HepG2 (cell line): Measurements from ENCODE around the gene GLT1D1. TPM values are rescaled to one million over a fixed set of nuclear protein-coding genes. Genes with fewer than 3 reads are reported as not detected.

Experiments used
- ARNTL ChIP-seq: sonication (generic); formaldehyde crosslinking; IDR thresholded peaks from 2 replicates; pipeline ENCODE4 v1.4.0; 2020; ENCODE audit warnings: mild to moderate bottlenecking, missing genetic modification reagents
- ASH2L ChIP-seq: fragments of 300-600, 200-600 bp; sonication (generic); IDR thresholded peaks from 2 replicates; pipeline ENCODE4 v1.7.0; 2017; ENCODE audit warnings: low read depth, mild to moderate bottlenecking, moderate library complexity, mixed read lengths, low read length; ENCODE audit not compliant: insufficient read length
- DPF2 ChIP-seq: sonication (generic); formaldehyde crosslinking; IDR thresholded peaks from 2 replicates; pipeline ENCODE4 v1.4.0; 2020; ENCODE audit warnings: mild to moderate bottlenecking, low read depth, missing genetic modification reagents, borderline replicate concordance
- FOXM1 ChIP-seq: sonication (generic); formaldehyde crosslinking; IDR thresholded peaks from 2 replicates; pipeline ENCODE4 v1.5.0; 2020; ENCODE audit warnings: missing genetic modification reagents
- HDAC1 ChIP-seq: sonication (generic); formaldehyde crosslinking; IDR thresholded peaks from 2 replicates; pipeline ENCODE4 v1.5.1; 2020; ENCODE audit warnings: mild to moderate bottlenecking, missing genetic modification reagents
- HOXA7 ChIP-seq: sonication (generic); formaldehyde crosslinking; IDR thresholded peaks from 2 replicates; pipeline ENCODE4 v1.8.1; 2022; ENCODE audit warnings: mild to moderate bottlenecking, missing genetic modification reagents, moderate library complexity
- KAT7 ChIP-seq: IDR thresholded peaks from 2 replicates; pipeline ENCODE4 v1.6.1; 2018; ENCODE audit warnings: borderline replicate concordance, missing compliant biosample characterization
- KLF15 ChIP-seq: sonication (generic); formaldehyde crosslinking; IDR thresholded peaks from 2 replicates; pipeline ENCODE4 v1.8.1; 2023; ENCODE audit warnings: borderline replicate concordance, mild to moderate bottlenecking, inconsistent platforms, missing genetic modification reagents, mixed read lengths
- KMT2A ChIP-seq: sonication (generic); formaldehyde crosslinking; IDR thresholded peaks from 2 replicates; pipeline ENCODE4 v1.4.0; 2020; ENCODE audit warnings: missing genetic modification reagents
- NFE2L2 ChIP-seq: fragments of 150-350 bp; IDR thresholded peaks from 2 replicates; pipeline ENCODE4 v1.6.1; 2014; ENCODE audit warnings: low read length
- NFIC ChIP-seq: IDR thresholded peaks from 2 replicates; pipeline ENCODE4 v1.6.1; 2012; ENCODE audit warnings: mild to moderate bottlenecking, low read length, inconsistent platforms
- PCBP1 ChIP-seq: fragments of 200-400 bp; formaldehyde crosslinking; IDR thresholded peaks from 2 replicates; pipeline ENCODE4 v1.6.1; 2017; ENCODE audit warnings: mild to moderate bottlenecking, low read depth, low read length, borderline replicate concordance
- SETDB1 ChIP-seq: sonication (generic); formaldehyde crosslinking; IDR thresholded peaks from 2 replicates; pipeline ENCODE4 v1.5.1; 2020; ENCODE audit warnings: missing genetic modification reagents, mild to moderate bottlenecking, borderline replicate concordance
- SIX1 ChIP-seq: sonication (generic); formaldehyde crosslinking; IDR thresholded peaks from 2 replicates; pipeline ENCODE4 v1.4.0; 2020; ENCODE audit warnings: missing genetic modification reagents, borderline replicate concordance
- SNAPC2 ChIP-seq: sonication (generic); formaldehyde crosslinking; IDR thresholded peaks from 2 replicates; pipeline ENCODE4 v1.8.1; 2022; ENCODE audit warnings: mild to moderate bottlenecking, missing genetic modification reagents
- THAP11 ChIP-seq: IDR thresholded peaks from 2 replicates; pipeline ENCODE4 v1.6.1; 2016; ENCODE audit warnings: missing biosample characterization, missing genetic modification reagents
- TMF1 ChIP-seq: sonication (generic); formaldehyde crosslinking; IDR thresholded peaks from 2 replicates; pipeline ENCODE4 v1.8.1; 2022; ENCODE audit warnings: low read depth, missing genetic modification reagents
- ZFP37 ChIP-seq: sonication (generic); formaldehyde crosslinking; IDR thresholded peaks from 2 replicates; pipeline ENCODE4 v1.4.0; 2020; ENCODE audit warnings: missing genetic modification reagents, borderline replicate concordance
- ZNF282 ChIP-seq: fragments of 450-650 bp; IDR thresholded peaks from 2 replicates; pipeline ENCODE4 v1.6.1; 2018; ENCODE audit not compliant: partially characterized antibody
- ZNF382 ChIP-seq: sonication (generic); formaldehyde crosslinking; IDR thresholded peaks from 2 replicates; pipeline ENCODE4 v1.5.0; 2020; ENCODE audit warnings: missing genetic modification reagents, mild to moderate bottlenecking, borderline replicate concordance
- ZNF501 ChIP-seq: sonication (generic); formaldehyde crosslinking; IDR thresholded peaks from 2 replicates; pipeline ENCODE4 v1.5.1; 2020; ENCODE audit warnings: mild to moderate bottlenecking, moderate library complexity, missing genetic modification reagents
- ZNF510 ChIP-seq: sonication (generic); formaldehyde crosslinking; IDR thresholded peaks from 2 replicates; pipeline ENCODE4 v1.4.0; 2020; ENCODE audit warnings: low read depth, mild to moderate bottlenecking, missing genetic modification reagents
- ZNF564 ChIP-seq: sonication (generic); formaldehyde crosslinking; IDR thresholded peaks from 2 replicates; pipeline ENCODE4 v1.8.1; 2023; ENCODE audit warnings: mild to moderate bottlenecking, missing genetic modification reagents
- ZNF580 ChIP-seq: IDR thresholded peaks from 2 replicates; pipeline ENCODE4 v1.6.1; 2016; ENCODE audit warnings: low read depth, borderline replicate concordance
- ZNF83 ChIP-seq: sonication (generic); formaldehyde crosslinking; IDR thresholded peaks from 2 replicates; pipeline ENCODE4 v1.4.0; 2020; ENCODE audit warnings: missing genetic modification reagents, mild to moderate bottlenecking, borderline replicate concordance
- polyA plus RNA-seq, 8 experiments: library from polyadenylated mRNA; depleted of rRNA in 3 of 8; stranded (reverse) in 7 of 8; unstranded in 1 of 8; fragments of >200 nt; fragmentation: Illumina TruSeq in 4 of 8; extraction: Trizol in 4 of 8; gene quantifications; 2 replicates each; pipeline versions ENCODE4 v1.2.1 to v1.2.3, GENCODE V29; 2011 to 2016; ENCODE audit warnings: low read depth in 4 of 8, missing spikeins in 1 of 8, mixed read lengths in 1 of 8; ENCODE audit not compliant: insufficient read depth in 1 of 8
- total RNA-seq, 5 experiments: library from RNA; depleted of rRNA; stranded (reverse); fragments of >200 nt; fragmentation: Illumina TruSeq; extraction: Trizol; gene quantifications; 2 replicates each; pipeline ENCODE4 v1.2.3, GENCODE V29; 2016; ENCODE audit warnings: low read depth in 1 of 5
- TF ChIP-seq, protein P1 (sequence below): sonication (generic); formaldehyde crosslinking; conservative IDR thresholded peaks from 2 replicates; pipeline ENCODE4 v1.4.0; 2020; ENCODE audit warnings: mild to moderate bottlenecking, missing genetic modification reagents, moderate library complexity
- TF ChIP-seq, protein P2 (sequence below): IDR thresholded peaks from 2 replicates; pipeline ENCODE4 v1.6.1; 2016; ENCODE audit warnings: missing biosample characterization, missing genetic modification reagents, low read depth

GLT1D1 gene
- total and polyA plus RNA-seq, 2 of the 13 experiments (the other 11 are each of a cell fraction or from before 2014, with no cell fraction given), result 0.09 to 0.17 TPM

DNA sequence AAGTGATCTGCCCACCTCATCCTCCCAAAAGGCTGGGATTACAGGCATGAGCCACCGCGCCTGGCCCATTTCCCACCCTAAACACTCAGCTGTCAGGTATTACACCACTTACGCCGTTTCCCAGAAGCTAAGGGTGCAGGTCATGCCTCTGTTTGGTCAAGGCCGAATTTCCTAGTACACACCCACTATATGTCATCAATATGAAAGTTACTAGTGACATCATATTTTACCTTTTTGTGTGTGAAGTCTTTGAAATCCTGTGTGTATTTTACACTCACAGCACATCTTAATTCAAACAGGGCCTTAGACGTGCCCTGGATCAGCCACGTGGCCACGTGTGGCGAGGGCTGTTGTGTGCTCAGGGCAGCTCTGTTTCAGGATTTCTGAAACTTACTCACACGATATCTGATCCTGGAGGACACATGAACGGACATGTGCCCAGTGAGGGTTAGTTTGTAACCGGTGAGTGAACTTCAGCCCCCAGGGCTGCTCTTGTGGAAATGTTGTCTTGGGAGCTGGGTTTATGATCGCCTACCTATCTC lies 51.8 kb downstream of the GLT1D1 start (continued):
- TF ChIP-seq, protein P1, sequence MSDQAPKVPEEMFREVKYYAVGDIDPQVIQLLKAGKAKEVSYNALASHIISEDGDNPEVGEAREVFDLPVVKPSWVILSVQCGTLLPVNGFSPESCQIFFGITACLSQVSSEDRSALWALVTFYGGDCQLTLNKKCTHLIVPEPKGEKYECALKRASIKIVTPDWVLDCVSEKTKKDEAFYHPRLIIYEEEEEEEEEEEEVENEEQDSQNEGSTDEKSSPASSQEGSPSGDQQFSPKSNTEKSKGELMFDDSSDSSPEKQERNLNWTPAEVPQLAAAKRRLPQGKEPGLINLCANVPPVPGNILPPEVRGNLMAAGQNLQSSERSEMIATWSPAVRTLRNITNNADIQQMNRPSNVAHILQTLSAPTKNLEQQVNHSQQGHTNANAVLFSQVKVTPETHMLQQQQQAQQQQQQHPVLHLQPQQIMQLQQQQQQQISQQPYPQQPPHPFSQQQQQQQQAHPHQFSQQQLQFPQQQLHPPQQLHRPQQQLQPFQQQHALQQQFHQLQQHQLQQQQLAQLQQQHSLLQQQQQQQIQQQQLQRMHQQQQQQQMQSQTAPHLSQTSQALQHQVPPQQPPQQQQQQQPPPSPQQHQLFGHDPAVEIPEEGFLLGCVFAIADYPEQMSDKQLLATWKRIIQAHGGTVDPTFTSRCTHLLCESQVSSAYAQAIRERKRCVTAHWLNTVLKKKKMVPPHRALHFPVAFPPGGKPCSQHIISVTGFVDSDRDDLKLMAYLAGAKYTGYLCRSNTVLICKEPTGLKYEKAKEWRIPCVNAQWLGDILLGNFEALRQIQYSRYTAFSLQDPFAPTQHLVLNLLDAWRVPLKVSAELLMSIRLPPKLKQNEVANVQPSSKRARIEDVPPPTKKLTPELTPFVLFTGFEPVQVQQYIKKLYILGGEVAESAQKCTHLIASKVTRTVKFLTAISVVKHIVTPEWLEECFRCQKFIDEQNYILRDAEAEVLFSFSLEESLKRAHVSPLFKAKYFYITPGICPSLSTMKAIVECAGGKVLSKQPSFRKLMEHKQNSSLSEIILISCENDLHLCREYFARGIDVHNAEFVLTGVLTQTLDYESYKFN (CRISPR knock-in tag), result peak; percentile 79
- TF ChIP-seq ARNTL (CRISPR knock-in tag) (peak; percentile 99), ZNF83 (CRISPR knock-in tag) (no peak), NFIC (0 out of 2 replicates have a peak, but pooled peaks have one; percentile 39), ZNF382 (CRISPR knock-in tag) (no peak), HDAC1 (CRISPR knock-in tag) (peak; percentile 64), KLF15 (CRISPR knock-in tag) (no peak), THAP11 (CRISPR knock-in tag) (peak; percentile 58; the same call in 1 of the 2 replicates), KAT7 (no peak), ZNF510 (0 out of 2 replicates have a peak, but pooled peaks have one; percentile 57), ZNF564 (CRISPR knock-in tag) (no peak), NFE2L2 (no peak), ZFP37 (peak; percentile 69; the same call in 1 of the 2 replicates), ZNF580 (CRISPR knock-in tag) (peak; percentile 56; the same call in 1 of the 2 replicates), SETDB1 (peak; percentile 77; the same call in 1 of the 2 replicates), SIX1 (CRISPR knock-in tag) (peak; percentile 61; the same call in 1 of the 2 replicates), ZNF282 (no peak), ASH2L (peak; percentile 50), TMF1 (no peak), DPF2 (CRISPR knock-in tag) (0 out of 2 replicates have a peak, but pooled peaks have one; percentile 29), FOXM1 (CRISPR knock-in tag) (no peak), ZNF501 (CRISPR knock-in tag) (0 out of 2 replicates have a peak, but pooled peaks have one; percentile 25), PCBP1 (no peak), SNAPC2 (CRISPR knock-in tag) (0 out of 2 replicates have a peak, but pooled peaks have one; percentile 21), HOXA7 (CRISPR knock-in tag) (no peak), KMT2A (CRISPR knock-in tag) (no peak)
- TF ChIP-seq, protein P2, sequence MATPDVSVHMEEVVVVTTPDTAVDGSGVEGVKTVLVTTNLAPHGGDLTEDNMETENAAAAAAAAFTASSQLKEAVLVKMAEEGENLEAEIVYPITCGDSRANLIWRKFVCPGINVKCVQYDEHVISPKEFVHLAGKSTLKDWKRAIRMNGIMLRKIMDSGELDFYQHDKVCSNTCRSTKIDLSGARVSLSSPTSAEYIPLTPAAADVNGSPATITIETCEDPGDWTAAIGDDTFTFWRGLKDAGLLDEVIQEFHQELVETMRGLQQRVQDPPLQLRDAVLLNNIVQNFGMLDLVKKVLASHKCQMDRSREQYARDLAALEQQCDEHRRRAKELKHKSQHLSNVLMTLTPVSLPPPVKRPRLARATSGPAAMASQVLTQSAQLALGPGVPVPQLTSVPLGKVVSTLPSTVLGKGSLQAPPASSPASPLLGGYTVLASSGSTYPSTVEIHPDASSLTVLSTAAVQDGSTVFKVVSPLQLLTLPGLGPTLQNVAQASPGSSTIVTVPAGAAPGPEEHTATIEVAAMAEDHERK (CRISPR knock-in tag), result no peak
